PC-9 (cell line): Measurements from ENCODE around the gene ARL2BP.

Experiments used
- EZH2 ChIP-seq: fragments of 200-600 bp; sonication (generic); IDR thresholded peaks from 2 replicates; pipeline ENCODE4 v1.8.0; 2017; ENCODE audit warnings: antibody characterized with exemption, low read depth
- TF ChIP-seq, protein P1 (sequence below): fragments of 200-600 bp; sonication (generic); conservative IDR thresholded peaks from 2 replicates; pipeline ENCODE4 v1.6.1; 2017; ENCODE audit warnings: mixed run types, antibody characterized with exemption, mild to moderate bottlenecking, moderate library complexity

DNA sequence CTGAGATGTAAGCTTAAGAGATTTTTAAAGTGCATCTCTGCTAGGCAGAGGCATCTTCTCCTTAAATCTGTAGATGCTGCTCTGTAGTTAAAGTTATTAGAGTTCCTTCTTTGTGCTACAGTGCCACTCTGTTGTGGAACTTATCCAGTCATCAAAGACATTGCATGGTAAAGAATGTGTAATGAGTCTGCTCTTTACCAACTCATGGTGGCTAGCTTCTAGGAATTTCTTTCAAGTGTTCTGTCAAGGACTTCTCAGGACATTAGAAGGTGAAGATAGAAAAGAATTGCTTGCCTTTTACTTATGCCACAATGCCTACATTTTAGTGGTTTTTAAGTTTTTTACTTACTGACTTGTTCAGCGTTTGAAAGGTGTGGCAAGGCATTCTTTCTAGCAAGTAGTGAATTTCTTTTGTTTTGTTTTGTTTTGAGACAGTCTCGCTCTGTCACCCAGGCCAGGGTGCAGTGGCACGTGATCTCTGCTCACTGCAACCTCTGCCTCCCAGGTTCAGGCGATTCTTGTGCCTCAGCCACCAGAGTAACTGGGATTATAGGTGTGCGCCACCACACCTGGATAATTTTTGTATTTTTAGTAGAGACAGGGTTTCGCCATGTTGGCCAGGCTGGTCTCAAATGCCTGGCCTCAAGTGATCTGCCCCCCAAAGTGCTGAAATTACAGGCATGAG is 20.3 kb upstream of the ARL2BP start:
- TF ChIP-seq, protein P1, sequence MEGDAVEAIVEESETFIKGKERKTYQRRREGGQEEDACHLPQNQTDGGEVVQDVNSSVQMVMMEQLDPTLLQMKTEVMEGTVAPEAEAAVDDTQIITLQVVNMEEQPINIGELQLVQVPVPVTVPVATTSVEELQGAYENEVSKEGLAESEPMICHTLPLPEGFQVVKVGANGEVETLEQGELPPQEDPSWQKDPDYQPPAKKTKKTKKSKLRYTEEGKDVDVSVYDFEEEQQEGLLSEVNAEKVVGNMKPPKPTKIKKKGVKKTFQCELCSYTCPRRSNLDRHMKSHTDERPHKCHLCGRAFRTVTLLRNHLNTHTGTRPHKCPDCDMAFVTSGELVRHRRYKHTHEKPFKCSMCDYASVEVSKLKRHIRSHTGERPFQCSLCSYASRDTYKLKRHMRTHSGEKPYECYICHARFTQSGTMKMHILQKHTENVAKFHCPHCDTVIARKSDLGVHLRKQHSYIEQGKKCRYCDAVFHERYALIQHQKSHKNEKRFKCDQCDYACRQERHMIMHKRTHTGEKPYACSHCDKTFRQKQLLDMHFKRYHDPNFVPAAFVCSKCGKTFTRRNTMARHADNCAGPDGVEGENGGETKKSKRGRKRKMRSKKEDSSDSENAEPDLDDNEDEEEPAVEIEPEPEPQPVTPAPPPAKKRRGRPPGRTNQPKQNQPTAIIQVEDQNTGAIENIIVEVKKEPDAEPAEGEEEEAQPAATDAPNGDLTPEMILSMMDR, result no peak
- no peak for TF ChIP-seq EZH2
